GM23248 (cell line): Measurements from ENCODE around the gene SLC22A2. TPM values are rescaled to one million over a fixed set of nuclear protein-coding genes. Genes with fewer than 3 reads are reported as not detected.

Experiments
- DNase-seq: peaks from one replicate; pipeline ENCODE4 v3.0.0-alpha.2; 2015
- H2AFZ ChIP-seq: fragments of 200-600 bp; sonication (generic); 2 replicates; pipeline ENCODE4 v1.6.1; 2016; ENCODE audit warnings: antibody characterized with exemption
- H3F3A ChIP-seq: fragments of 200-600 bp; sonication (generic); 2 replicates; pipeline ENCODE4 v1.6.1; 2016; ENCODE audit warnings: mild to moderate bottlenecking, antibody characterized with exemption, mixed run types; ENCODE audit not compliant: insufficient read depth
- H3K27ac ChIP-seq: fragments of 200-600 bp; sonication (generic); 2 replicates; pipeline ENCODE4 v1.5.1; 2016; ENCODE audit warnings: mild to moderate bottlenecking
- H3K27me3 ChIP-seq: fragments of 200-600 bp; sonication (generic); replicated peaks from 2 replicates; pipeline ENCODE4 v1.6.1; 2016; ENCODE audit warnings: mild to moderate bottlenecking; ENCODE audit not compliant: insufficient read depth
- H3K36me3 ChIP-seq: fragments of 200-600 bp; sonication (generic); 2 replicates; pipeline ENCODE4 v1.6.1; 2016; ENCODE audit warnings: low read depth, mild to moderate bottlenecking
- H3K4me1 ChIP-seq: fragments of 200-600 bp; sonication (generic); 2 replicates; pipeline ENCODE4 v1.6.1; 2016; ENCODE audit warnings: mild to moderate bottlenecking; ENCODE audit not compliant: insufficient read depth
- H3K4me2 ChIP-seq: fragments of 200-600 bp; sonication (generic); one replicate; pipeline ENCODE4 v1.6.1; 2016; ENCODE audit warnings: mild to moderate bottlenecking; ENCODE audit not compliant: unreplicated experiment
- H3K4me3 ChIP-seq: fragments of 200-600 bp; sonication (generic); 2 replicates; pipeline ENCODE4 v1.5.1; 2016; ENCODE audit warnings: mild to moderate bottlenecking
- H3K79me2 ChIP-seq: fragments of 200-600 bp; sonication (generic); 2 replicates; pipeline ENCODE4 v1.6.1; 2016; ENCODE audit warnings: mild to moderate bottlenecking; ENCODE audit not compliant: insufficient read depth
- H3K9ac ChIP-seq: fragments of 200-600 bp; sonication (generic); 2 replicates; pipeline ENCODE4 v1.6.1; 2016; ENCODE audit warnings: mild to moderate bottlenecking
- H3K9me2 ChIP-seq: fragments of 200-600 bp; sonication (generic); 2 replicates; pipeline ENCODE4 v1.6.1; 2016; ENCODE audit warnings: mixed run types, mild to moderate bottlenecking, moderate library complexity; ENCODE audit not compliant: insufficient read depth
- H3K9me3 ChIP-seq: fragments of 200-600 bp; sonication (generic); one replicate; pipeline ENCODE4 v1.6.1; 2017; ENCODE audit warnings: low read depth
- H4K20me1 ChIP-seq: fragments of 200-600 bp; sonication (generic); 2 replicates; pipeline ENCODE4 v1.6.0; 2016; ENCODE audit not compliant: insufficient read depth
- EZH2 ChIP-seq: fragments of 200-600 bp; sonication (generic); IDR thresholded peaks from 2 replicates; pipeline ENCODE4 v1.6.1; 2018; ENCODE audit warnings: antibody characterized with exemption, mild to moderate bottlenecking; ENCODE audit not compliant: insufficient read depth, poor library complexity, severe bottlenecking
- EZH2phosphoT487 ChIP-seq: fragments of 200-600 bp; sonication (generic); IDR thresholded peaks from 2 replicates; pipeline ENCODE4 v1.6.1; 2018; ENCODE audit warnings: antibody characterized with exemption, moderate library complexity, mild to moderate bottlenecking, low read depth; ENCODE audit not compliant: insufficient read depth
- WGBS, 2 experiments: methylation state at CpG; one replicate each; pipeline ENCODE4 v1.1.6; 2015 to 2017; ENCODE audit warnings: low lambda C conversion rate in 2 of 2, low coverage in 1 of 2; ENCODE audit errors: missing lambda C conversion rate in 2 of 2; 5-methylcytosine and 5-hydroxymethylcytosine counted together
- in situ Hi-C: fragments of 300-500 bp; cut with MboI; formaldehyde crosslinking; loops from 2 replicates; pipeline ENCODE4 v1.15.0; 2020
- polyA plus RNA-seq: library from polyadenylated mRNA; unstranded; fragments of >200 nt; fragmentation: Nextera tagmentation; extraction: Ambion mirVana; gene quantifications from 2 replicates; pipeline ENCODE4 v1.2.1, GENCODE V29; 2016
- total RNA-seq: library from RNA; depleted of rRNA; stranded (reverse); fragments of >200 nt; shearing (Covaris generic); gene quantifications from 2 replicates; pipeline ENCODE4 v1.2.3, GENCODE V29; 2014

Gene SLC22A2
- total and polyA plus RNA-seq, 2 experiments from 2014 or later: not detected

- no peak for DNase-seq
- Histone ChIP-seq H3K27ac (no peak overlapping the region), H4K20me1 (no peaks in the 10 kb centered on the region), H3K9me2 (no peaks in the 10 kb centered on the region), H3K79me2 (no peaks in the 10 kb centered on the region), H3K36me3 (no peaks in the 10 kb centered on the region), H3K4me3 (no peak overlapping the region), H3K4me2 (no peak overlapping the region), H3K4me1 (no peaks in the 10 kb centered on the region), H3F3A (no peaks in the 10 kb centered on the region), H3K9ac (no peak overlapping the region), H2AFZ (no peak overlapping the region), H3K27me3 (no peaks in the 10 kb centered on the region), H3K9me3 (no peaks in the 10 kb centered on the region)
- in situ Hi-C loops: no loop called here
- TF ChIP-seq EZH2phosphoT487 (no peak), EZH2 (no peak)
- 31 to 56% methylated on average over 1 of the region's 1 CpG for WGBS, 2 experiments
These were observed 41.5 kb downstream of the SLC22A2 start for GRCh38 chr6:160217073-160217472.

DNA sequence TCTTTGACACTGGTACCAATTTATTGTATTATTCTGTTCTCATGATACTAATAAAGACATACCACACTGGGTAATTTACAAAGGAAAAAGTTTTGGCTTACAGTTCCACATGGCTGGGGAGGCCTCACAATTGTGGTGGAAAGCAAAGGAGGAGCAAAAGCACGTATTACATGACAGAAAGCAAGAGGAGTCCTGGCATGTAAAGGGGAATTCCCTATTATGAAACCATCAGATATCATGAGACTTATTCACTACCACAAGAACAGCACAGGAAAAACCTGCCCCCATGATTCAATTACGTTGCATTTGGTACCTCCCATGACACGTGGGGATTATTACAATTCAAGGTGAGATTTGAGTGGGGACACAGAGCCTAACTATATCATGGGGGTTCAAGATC lies 43.4 kb downstream of the SLC22A2 start:
- Histone ChIP-seq H3K9me3 (no peaks in the 10 kb centered on the region), H2AFZ (no peak overlapping the region), H3K79me2 (no peaks in the 10 kb centered on the region), H3K4me2 (no peak overlapping the region), H3K27ac (no peak overlapping the region), H3F3A (no peaks in the 10 kb centered on the region), H3K9me2 (no peaks in the 10 kb centered on the region), H3K9ac (no peak overlapping the region), H3K27me3 (no peaks in the 10 kb centered on the region), H3K4me3 (no peak overlapping the region), H4K20me1 (no peaks in the 10 kb centered on the region), H3K4me1 (no peaks in the 10 kb centered on the region), H3K36me3 (no peaks in the 10 kb centered on the region)
- WGBS, 2 experiments: 2% methylated on average over 3 of the region's 3 CpGs
- in situ Hi-C loops: no loop called here
- DNase-seq: no peak
- TF ChIP-seq EZH2 (no peak), EZH2phosphoT487 (no peak)

GRCh38 chr6:160207618-160208017 lies 51.0 kb downstream of the SLC22A2 start:
- Histone ChIP-seq H3K9ac (no peak overlapping the region), H3K9me3 (no peaks in the 10 kb centered on the region), H3K36me3 (no peaks in the 10 kb centered on the region), H3K9me2 (no peaks in the 10 kb centered on the region), H3K79me2 (no peaks in the 10 kb centered on the region), H4K20me1 (no peaks in the 10 kb centered on the region), H3K4me1 (no peaks in the 10 kb centered on the region), H3K4me3 (no peak overlapping the region), H3K27ac (no peak overlapping the region), H3F3A (no peaks in the 10 kb centered on the region), H3K27me3 (no peaks in the 10 kb centered on the region), H3K4me2 (no peak overlapping the region), H2AFZ (no peak overlapping the region)
- 33 to 51% methylated on average over 3 of the region's 3 CpGs for WGBS, 2 experiments
- in situ Hi-C loops: no loop called here
- no peak for DNase-seq
- TF ChIP-seq EZH2phosphoT487 (no peak), EZH2 (no peak)

GRCh38 chr6:160204710-160205109 lies 53.9 kb downstream of the SLC22A2 start:
- no peak for TF ChIP-seq EZH2
- no peak for TF ChIP-seq EZH2phosphoT487

GRCh38 chr6:160203953-160204352 lies 54.7 kb downstream of the SLC22A2 start:
- Histone ChIP-seq H3K9me2 (no peaks in the 10 kb centered on the region), H3K4me2 (no peak overlapping the region), H3K4me1 (no peaks in the 10 kb centered on the region), H2AFZ (no peak overlapping the region), H4K20me1 (no peaks in the 10 kb centered on the region), H3K27me3 (no peaks in the 10 kb centered on the region), H3F3A (no peaks in the 10 kb centered on the region), H3K36me3 (no peaks in the 10 kb centered on the region), H3K9me3 (no peaks in the 10 kb centered on the region), H3K4me3 (no peak overlapping the region), H3K27ac (no peak overlapping the region), H3K79me2 (no peaks in the 10 kb centered on the region), H3K9ac (no peak overlapping the region)
- no peak for TF ChIP-seq EZH2
- TF ChIP-seq EZH2phosphoT487: no peak
- in situ Hi-C loops: no loop called here
- 29 to 32% methylated on average over 2 of the region's 2 CpGs for WGBS, 2 experiments
- DNase-seq: no peak

More at GRCh38 chr6:160204710-160205109, 53.9 kb downstream of the SLC22A2 start:
- H3F3A ChIP-seq: no peaks in the 10 kb centered on the region
- no peak overlapping the region for H3K9ac ChIP-seq
- DNase-seq: no peak
- no peaks in the 10 kb centered on the region for H3K9me2 ChIP-seq
- H3K36me3 ChIP-seq: no peaks in the 10 kb centered on the region
- H3K4me1 ChIP-seq: no peaks in the 10 kb centered on the region
- in situ Hi-C loops: no loop called here
- H4K20me1 ChIP-seq: no peaks in the 10 kb centered on the region
- no peaks in the 10 kb centered on the region for H3K9me3 ChIP-seq
- H3K4me3 ChIP-seq: no peak overlapping the region
- H3K27me3 ChIP-seq: no peaks in the 10 kb centered on the region
- no peak overlapping the region for H3K4me2 ChIP-seq
- no peak overlapping the region for H2AFZ ChIP-seq
- H3K27ac ChIP-seq: no peak overlapping the region
- H3K79me2 ChIP-seq: no peaks in the 10 kb centered on the region
- 32 to 41% methylated on average over 1 of the region's 1 CpG for WGBS, 2 experiments
